Measurements from ENCODE around the gene STARD13. TPM values are rescaled to one million over a fixed set of nuclear protein-coding genes. Genes with fewer than 3 reads are reported as not detected.
A peak's percentile ranks its signal among the peaks of the same experiment; 100 is the strongest.

The STARD13 gene
- total RNA-seq, 3 donors from 2014 or later = 0.05 to 0.15 (median 0.14) TPM

GRCh38 chr13:33206425-33206824, 79.1 kb downstream of the STARD13 start:
- Mint-ChIP-seq H3K4me1 (ENCODE audit: low read depth) (peaks cover 13% of the 10 kb centered on the region), H3K36me3 (ENCODE audit: insufficient read depth) (no peaks in the 10 kb centered on the region), H3K4me3 (no peak overlapping the region), H3K27me3 (ENCODE audit: low read depth) (peaks cover 22% of the 10 kb centered on the region), H3K9me3 (no peaks in the 10 kb centered on the region)
- no peak for ATAC-seq
- no peak for DNase-seq

- H3K4me3 Mint-ChIP-seq = no peak overlapping the region
- no peaks in the 10 kb centered on the region for H3K9me3 Mint-ChIP-seq
- H3K4me1 Mint-ChIP-seq (ENCODE audit: low read depth) = peaks cover 13% of the 10 kb centered on the region
- no peaks in the 10 kb centered on the region for H3K36me3 Mint-ChIP-seq (ENCODE audit: insufficient read depth)
- DNase-seq (no peak), ATAC-seq (no peak)
- peaks cover 22% of the 10 kb centered on the region for H3K27me3 Mint-ChIP-seq (ENCODE audit: low read depth)
Measured at GRCh38 chr13:33205804-33206221, 79.7 kb downstream of the STARD13 start.

GRCh38 chr13:33205224-33205623, 80.3 kb downstream of the STARD13 start:
- ATAC-seq = no peak
- no peak overlapping the region for H3K4me3 Mint-ChIP-seq

GRCh38 chr13:33204130-33204927, 81.2 kb downstream of the STARD13 start:
- Mint-ChIP-seq H3K4me3 (no peak overlapping the region), H3K4me1 (ENCODE audit: low read depth) (peaks cover 13% of the 10 kb centered on the region), H3K36me3 (ENCODE audit: insufficient read depth) (no peaks in the 10 kb centered on the region), H3K9me3 (no peaks in the 10 kb centered on the region), H3K27me3 (ENCODE audit: low read depth) (peaks cover 17% of the 10 kb centered on the region)
- DNase-seq = no peak
- peak; percentile 37 to 70 for ATAC-seq

More at GRCh38 chr13:33205224-33205623, 80.3 kb downstream of the STARD13 start:
- H3K36me3 Mint-ChIP-seq (ENCODE audit: insufficient read depth) = no peaks in the 10 kb centered on the region
- no peak for DNase-seq
- H3K9me3 Mint-ChIP-seq = no peaks in the 10 kb centered on the region
- peaks cover 13% of the 10 kb centered on the region for H3K4me1 Mint-ChIP-seq (ENCODE audit: low read depth)
- H3K27me3 Mint-ChIP-seq (ENCODE audit: low read depth) = peaks cover 22% of the 10 kb centered on the region

GRCh38 chr13:33202644-33203169, 82.8 kb downstream of the STARD13 start:
- Mint-ChIP-seq H3K4me1 (ENCODE audit: low read depth) (peaks cover 13% of the 10 kb centered on the region), H3K36me3 (ENCODE audit: insufficient read depth) (no peaks in the 10 kb centered on the region), H3K27me3 (ENCODE audit: low read depth) (peaks cover 12% of the 10 kb centered on the region), H3K9me3 (no peaks in the 10 kb centered on the region), H3K4me3 (no peak overlapping the region)
- DNase-seq (no peak), ATAC-seq (no peak)

- no peaks in the 10 kb centered on the region for H3K9me3 Mint-ChIP-seq
- peaks cover 13% of the 10 kb centered on the region for H3K4me1 Mint-ChIP-seq (ENCODE audit: low read depth)
- DNase-seq = no peak
- H3K4me3 Mint-ChIP-seq = no peak overlapping the region
- no peaks in the 10 kb centered on the region for H3K36me3 Mint-ChIP-seq (ENCODE audit: insufficient read depth)
- H3K27me3 Mint-ChIP-seq (ENCODE audit: low read depth) = peaks cover 9% of the 10 kb centered on the region
- ATAC-seq = no peak
Measured at GRCh38 chr13:33201659-33202058, 83.9 kb downstream of the STARD13 start.

- no peak overlapping the region for H3K4me3 Mint-ChIP-seq
Measured at GRCh38 chr13:33199289-33199850, 86.2 kb downstream of the STARD13 start.

GRCh38 chr13:33197541-33197971, 88.0 kb downstream of the STARD13 start:
- H3K36me3 Mint-ChIP-seq (ENCODE audit: insufficient read depth) = no peaks in the 10 kb centered on the region
- DNase-seq (no peak), ATAC-seq (no peak)
- no peaks in the 10 kb centered on the region for H3K9me3 Mint-ChIP-seq
- H3K4me3 Mint-ChIP-seq = no peak overlapping the region
- H3K27me3 Mint-ChIP-seq (ENCODE audit: low read depth) = peaks cover 8% of the 10 kb centered on the region
- peaks cover 5% of the 10 kb centered on the region for H3K4me1 Mint-ChIP-seq (ENCODE audit: low read depth)

More at GRCh38 chr13:33199289-33199850, 86.2 kb downstream of the STARD13 start:
- Mint-ChIP-seq H3K9me3 (no peaks in the 10 kb centered on the region), H3K36me3 (ENCODE audit: insufficient read depth) (no peaks in the 10 kb centered on the region), H3K27me3 (ENCODE audit: low read depth) (peaks cover 9% of the 10 kb centered on the region), H3K4me1 (ENCODE audit: low read depth) (peaks cover 3% of the 10 kb centered on the region)
- ATAC-seq (no peak), DNase-seq (no peak)

GRCh38 chr13:33196767-33197166, 88.8 kb downstream of the STARD13 start:
- Mint-ChIP-seq H3K9me3 (no peaks in the 10 kb centered on the region), H3K36me3 (ENCODE audit: insufficient read depth) (no peaks in the 10 kb centered on the region)

GRCh38 chr13:33195693-33196464, 89.7 kb downstream of the STARD13 start:
- H3K27me3 Mint-ChIP-seq (ENCODE audit: low read depth) = peaks cover 3% of the 10 kb centered on the region
- peaks cover 5% of the 10 kb centered on the region for H3K4me1 Mint-ChIP-seq (ENCODE audit: low read depth)
- no peak overlapping the region for H3K4me3 Mint-ChIP-seq
- no peak for ATAC-seq
- no peak for DNase-seq
- no peaks in the 10 kb centered on the region for H3K9me3 Mint-ChIP-seq
- no peaks in the 10 kb centered on the region for H3K36me3 Mint-ChIP-seq (ENCODE audit: insufficient read depth)

More at GRCh38 chr13:33196767-33197166, 88.8 kb downstream of the STARD13 start:
- DNase-seq = no peak
- peaks cover 5% of the 10 kb centered on the region for H3K4me1 Mint-ChIP-seq (ENCODE audit: low read depth)
- no peak overlapping the region for H3K4me3 Mint-ChIP-seq
- peaks cover 3% of the 10 kb centered on the region for H3K27me3 Mint-ChIP-seq (ENCODE audit: low read depth)
- ATAC-seq = no peak

- no peak for ATAC-seq
- Mint-ChIP-seq H3K27me3 (ENCODE audit: low read depth) (peaks cover 3% of the 10 kb centered on the region), H3K4me1 (ENCODE audit: low read depth) (peaks cover 5% of the 10 kb centered on the region), H3K9me3 (no peaks in the 10 kb centered on the region), H3K4me3 (no peak overlapping the region), H3K36me3 (ENCODE audit: insufficient read depth) (no peaks in the 10 kb centered on the region)
- no peak for DNase-seq
Measured at GRCh38 chr13:33194820-33195692, 90.5 kb downstream of the STARD13 start.

GRCh38 chr13:33193428-33193974, 92.1 kb downstream of the STARD13 start:
- Mint-ChIP-seq H3K27me3 (ENCODE audit: low read depth) (no peaks in the 10 kb centered on the region), H3K9me3 (no peaks in the 10 kb centered on the region), H3K4me1 (ENCODE audit: low read depth) (peaks cover 5% of the 10 kb centered on the region), H3K4me3 (no peak overlapping the region), H3K36me3 (ENCODE audit: insufficient read depth) (no peaks in the 10 kb centered on the region)
- ATAC-seq (no peak), DNase-seq (no peak)

- no peaks in the 10 kb centered on the region for H3K36me3 Mint-ChIP-seq (ENCODE audit: insufficient read depth)
- ATAC-seq = no peak
- DNase-seq = no peak
- no peaks in the 10 kb centered on the region for H3K27me3 Mint-ChIP-seq (ENCODE audit: low read depth)
- no peak overlapping the region for H3K4me3 Mint-ChIP-seq
- no peaks in the 10 kb centered on the region for H3K9me3 Mint-ChIP-seq
- H3K4me1 Mint-ChIP-seq (ENCODE audit: low read depth) = peaks cover 9% of the 10 kb centered on the region
Measured at GRCh38 chr13:33191425-33192210, 93.9 kb downstream of the STARD13 start.
